ENCODE data around the gene TOLLIP. TPM values are rescaled to one million over a fixed set of nuclear protein-coding genes. Genes with fewer than 3 reads are reported as not detected.

The TOLLIP gene
- total and polyA plus RNA-seq, 2 of the 8 experiments (the other 6 are each of a cell fraction or from before 2014, with no cell fraction given): 23.7 to 34.7 TPM

GRCh38 chr11:1346669-1347390 is 37.4 kb upstream of the TOLLIP start:
- H2AFZ ChIP-seq (ENCODE audit: low read length): no peak overlapping the region
- no peak overlapping the region for H2BK15ac ChIP-seq (ENCODE audit: low read length)
- FAIRE-seq: no peak
- no peak overlapping the region for H3K14ac ChIP-seq (ENCODE audit: insufficient read length)
- H3K23me2 ChIP-seq (ENCODE audit: low read depth, low read length): no peaks in the 10 kb centered on the region
- H2BK20ac ChIP-seq (ENCODE audit: low read length): no peak overlapping the region
- 94% methylated on average over 18 of the region's 28 CpGs; no CpG with 5 or more reads in 1 of the 2 experiments for WGBS, 2 experiments (ENCODE audit: extremely low coverage in 1 of 2, insufficient coverage in 1 of 2, insufficient read length in 1 of 2, insufficient replicate concordance in 2 of 2, low coverage in 1 of 2, low lambda C conversion rate in 2 of 2, missing lambda C conversion rate in 1 of 2)
- no peak overlapping the region for H3K4me2 ChIP-seq (ENCODE audit: insufficient read depth in 1 of 2, low read depth in 2 of 2, low read length in 2 of 2)
- no peak for DNase-seq (ENCODE audit: low read depth in 1 of 2, low spot score in 2 of 2)
- H2BK5ac ChIP-seq (ENCODE audit: low read depth, low read length): no peak overlapping the region
- no peak overlapping the region for H2AK5ac ChIP-seq (ENCODE audit: low read depth, low read length)
- no peak overlapping the region for H2BK120ac ChIP-seq (replicated peaks; ENCODE audit: low read depth, low read length)
- no peak overlapping the region for H3K4me3 ChIP-seq (ENCODE audit: extremely low read depth in 1 of 4, insufficient read depth in 2 of 4, low read depth in 3 of 4, low read length in 4 of 4)
- no peak overlapping the region for H3K56ac ChIP-seq (replicated peaks; ENCODE audit: insufficient read length, low read depth, low read length)
- no peak overlapping the region for H4K8ac ChIP-seq (ENCODE audit: extremely low read depth, insufficient read depth, low read length)
- H4K91ac ChIP-seq (replicated peaks; ENCODE audit: insufficient read length, low read length): no peak overlapping the region
- no peak overlapping the region for H3K9ac ChIP-seq (replicated peaks in 1 of 4; ENCODE audit: extremely low read depth in 1 of 4, low read depth in 3 of 4, low read length in 3 of 4)
- H4K20me1 ChIP-seq (replicated peaks in 1 of 2; ENCODE audit: control insufficient read depth in 1 of 2, insufficient read depth in 2 of 2, low read length in 2 of 2): peaks cover 0 to 2% of the 10 kb centered on the region in 2 experiments
- H3K79me1 ChIP-seq (ENCODE audit: low read depth, low read length): no peaks in the 10 kb centered on the region
- no peak overlapping the region for H3K4ac ChIP-seq (replicated peaks; ENCODE audit: insufficient read length, low read depth, low read length)
- H3K36me3 ChIP-seq (ENCODE audit: control insufficient read depth in 2 of 4, insufficient read depth in 4 of 4, low read length in 3 of 4): no peaks in the 10 kb centered on the region
- H4K5ac ChIP-seq (ENCODE audit: insufficient read length, low read depth, low read length): no peak overlapping the region
- H3K9me3 ChIP-seq (ENCODE audit: insufficient read depth in 2 of 2, low read depth in 1 of 2, low read length in 1 of 2): no peaks in the 10 kb centered on the region
- CTCF ChIA-PET (ENCODE audit: partially characterized antibody): interaction anchor here (0.6 kb wide), 1 partner anchor 1013 kb away, joined by 3 read pairs; no protein-coding TSS in a partner anchor
- no peaks in the 10 kb centered on the region for H3K79me2 ChIP-seq (ENCODE audit: control insufficient read depth in 1 of 2, insufficient read depth in 2 of 2, low read length in 2 of 2)
- H2BK12ac ChIP-seq (ENCODE audit: low read depth, low read length): no peak overlapping the region
- peaks cover 0 to 3% (median 0%) of the 10 kb centered on the region in 4 experiments; a peak in 1 of 7 replicates for H3K27me3 ChIP-seq (replicated peaks in 1 of 4; ENCODE audit: control insufficient read depth in 3 of 4, extremely low read depth in 1 of 4, insufficient read depth in 3 of 4, low read length in 3 of 4)
- H3K18ac ChIP-seq (ENCODE audit: extremely low read depth, low read length): no peak overlapping the region
- H3K4me1 ChIP-seq (replicated peaks in 1 of 4; ENCODE audit: control insufficient read depth in 3 of 4, insufficient read depth in 4 of 4, low read length in 3 of 4): peaks cover 0 to 7% (median 4%) of the 10 kb centered on the region in 4 experiments; a peak in 4 of 7 replicates
- H3K27ac ChIP-seq (ENCODE audit: low read depth, low read length): no peak overlapping the region
- H3K23ac ChIP-seq (ENCODE audit: insufficient read length): no peak overlapping the region
- POLR2A ChIA-PET (ENCODE audit: partially characterized antibody): no interaction called here
- TF ChIP-seq MAFK (IDR thresholded peaks at IDR 0.05; ENCODE audit: low read depth, low read length) (no peak), E2F6 (IDR thresholded peaks at IDR 0.05) (no peak), POU5F1 (IDR thresholded peaks at IDR 0.05; ENCODE audit: low read depth, low read length) (no peak), BRCA1 (IDR thresholded peaks at IDR 0.05; ENCODE audit: low read depth, low read length) (no peak), PHF8 (conservative IDR thresholded peaks at IDR 0.05; ENCODE audit: low read depth, low read length) (no peak), SIN3A (conservative IDR thresholded peaks at IDR 0.05 in 1 of 2, IDR thresholded peaks at IDR 0.05 in 1 of 2; ENCODE audit: low read depth in 1 of 2, low read length in 2 of 2) (no peak), JUN (IDR thresholded peaks at IDR 0.05; ENCODE audit: low read depth, low read length) (no peak), CTBP2 (IDR thresholded peaks at IDR 0.05; ENCODE audit: borderline replicate concordance, insufficient read depth, insufficient read length, low read length) (no peak), SIX5 (IDR thresholded peaks at IDR 0.05; ENCODE audit: low read depth, low read length) (no peak), BCL11A (IDR thresholded peaks at IDR 0.05; ENCODE audit: low read depth in 2 of 2, low read length in 2 of 2) (no peak), CHD1 (IDR thresholded peaks at IDR 0.05; ENCODE audit: low read depth, low read length) (no peak)
